ACHN (cell line): ENCODE data around the gene HOXD9.
A peak's percentile ranks its signal among the peaks of the same experiment; 100 is the strongest.

Experiments used
- DNase-seq: peaks from one replicate; pipeline ENCODE4 v3.0.0-alpha.2; 2015
- in situ Hi-C: cut with HindIII; loops from 2 replicates; pipeline ENCODE4 v1.10.0; 2017; ENCODE audit warnings: low sequenced_read_pairs, low pct_ligation_motif_present, low pct_unique_long_range_greater_than_20kb

The HOXD9 gene

GRCh38 chr2:176156807-176157498 lies 34.4 kb downstream of the HOXD9 start, which contains the start of gene HOXD3:
Gene HOXD3 (plus strand): TSS chr2:176157307. CDS start chr2:176169115, 11,808 bp downstream.
- DNase-seq: no peak
- in situ Hi-C loops: no loop called here

DNA sequence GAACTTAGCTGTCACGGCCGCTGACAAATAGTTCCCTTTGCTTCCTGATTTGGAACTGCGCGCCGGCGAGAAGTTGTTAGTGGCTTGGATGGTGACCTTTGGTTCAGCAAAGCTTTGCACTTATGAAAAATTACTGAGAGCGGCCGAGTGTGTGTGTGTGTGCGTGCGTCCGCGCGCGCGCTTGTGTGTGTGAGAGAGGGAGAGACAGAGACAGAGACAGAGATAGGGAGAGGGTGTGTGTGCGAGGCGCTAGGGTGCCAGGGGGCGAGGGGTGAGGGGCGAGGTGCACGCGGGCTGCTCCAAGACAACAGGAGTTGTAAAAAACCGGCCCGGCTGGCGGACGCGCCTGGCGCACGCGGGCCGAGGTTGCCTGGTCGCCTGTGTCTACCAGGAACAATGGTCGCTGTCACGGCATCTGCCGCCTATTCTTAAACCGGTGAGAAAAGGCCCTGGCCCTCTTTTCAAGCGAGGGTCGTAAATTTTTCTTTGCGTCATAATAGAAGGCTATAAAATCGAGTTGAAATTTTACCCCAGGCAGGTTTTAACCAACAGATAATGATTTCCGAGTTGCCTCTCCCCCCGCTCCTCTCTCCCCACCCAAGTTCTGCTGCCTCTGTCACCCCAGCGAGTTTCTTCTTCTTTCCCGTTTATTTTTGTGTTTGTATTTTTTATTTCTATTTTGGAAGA lies 35.1 kb downstream of the HOXD9 start:
- peak; percentile 45 for DNase-seq
- in situ Hi-C loops: no loop called here

DNA sequence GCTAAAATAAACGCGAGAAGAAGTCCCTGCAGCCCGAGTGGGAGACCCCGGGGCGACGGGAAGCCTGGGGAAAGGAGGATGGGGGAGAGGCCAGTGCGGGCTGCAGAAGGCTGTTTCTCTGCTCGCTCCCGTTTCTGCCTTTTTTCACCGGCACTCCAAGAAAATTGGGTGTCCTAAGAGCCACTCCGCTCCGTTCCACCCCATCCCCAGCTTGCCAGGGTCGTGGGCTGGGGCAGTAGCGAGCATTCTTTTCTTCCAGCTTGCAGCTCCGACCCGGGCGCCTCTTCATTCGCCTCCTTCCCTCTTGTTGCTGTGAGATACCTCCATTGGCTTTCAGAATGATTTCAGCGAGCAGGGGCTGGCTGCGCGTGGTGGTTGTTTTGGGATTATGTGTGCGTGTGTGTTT lies 35.7 kb downstream of the HOXD9 start:
- DNase-seq: no peak
- in situ Hi-C loops: no loop called here

- DNase-seq: no peak
- in situ Hi-C loops: no loop called here
Observed at GRCh38 chr2:176158855-176159662, 36.5 kb downstream of the HOXD9 start.

DNA sequence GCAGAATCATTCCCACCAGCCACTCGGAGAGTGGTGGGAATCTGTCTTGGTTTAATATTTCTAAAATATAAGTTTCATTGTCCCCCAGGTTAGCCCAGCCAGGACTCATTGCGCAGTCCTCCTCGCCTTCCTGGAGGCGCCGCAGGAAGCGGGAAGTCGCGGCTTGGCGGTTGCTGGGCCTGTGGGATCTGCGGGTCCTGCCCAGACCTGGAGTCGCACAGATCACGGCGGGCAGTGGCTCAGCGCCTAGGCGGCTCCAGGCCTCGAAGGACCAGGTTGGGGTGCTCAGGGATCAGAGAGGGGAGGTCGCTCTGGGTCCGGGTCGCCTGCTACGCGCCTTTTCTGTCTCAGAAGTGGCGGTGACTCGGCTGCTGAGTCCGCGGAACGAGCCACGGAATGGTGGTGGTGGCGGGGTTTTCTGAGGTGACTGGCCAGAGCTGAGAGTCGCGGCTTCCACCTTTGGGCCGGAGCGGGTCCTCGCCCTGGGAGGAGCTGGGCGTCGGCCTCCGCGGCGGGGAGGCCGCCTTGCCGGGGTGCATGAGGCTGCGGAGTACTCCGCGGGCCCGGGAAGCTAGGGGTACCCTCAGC lies 37.2 kb downstream of the HOXD9 start:
- in situ Hi-C loops: no loop called here
- DNase-seq: no peak

- in situ Hi-C loops: no loop called here
Observed at GRCh38 chr2:176160251-176160985, 37.9 kb downstream of the HOXD9 start.

GRCh38 chr2:176160986-176161824 lies 38.7 kb downstream of the HOXD9 start:
- DNase-seq: no peak
- in situ Hi-C loops: no loop called here

More at GRCh38 chr2:176160251-176160985, 37.9 kb downstream of the HOXD9 start:
- no peak for DNase-seq

- DNase-seq: no peak
- in situ Hi-C loops: no loop called here
Observed at GRCh38 chr2:176161825-176162626, 39.5 kb downstream of the HOXD9 start.

GRCh38 chr2:176162911-176163671 lies 40.6 kb downstream of the HOXD9 start:
- DNase-seq: no peak
- in situ Hi-C loops: no loop called here

GRCh38 chr2:176163672-176164056 lies 41.1 kb downstream of the HOXD9 start:
- in situ Hi-C loops: no loop called here

DNA sequence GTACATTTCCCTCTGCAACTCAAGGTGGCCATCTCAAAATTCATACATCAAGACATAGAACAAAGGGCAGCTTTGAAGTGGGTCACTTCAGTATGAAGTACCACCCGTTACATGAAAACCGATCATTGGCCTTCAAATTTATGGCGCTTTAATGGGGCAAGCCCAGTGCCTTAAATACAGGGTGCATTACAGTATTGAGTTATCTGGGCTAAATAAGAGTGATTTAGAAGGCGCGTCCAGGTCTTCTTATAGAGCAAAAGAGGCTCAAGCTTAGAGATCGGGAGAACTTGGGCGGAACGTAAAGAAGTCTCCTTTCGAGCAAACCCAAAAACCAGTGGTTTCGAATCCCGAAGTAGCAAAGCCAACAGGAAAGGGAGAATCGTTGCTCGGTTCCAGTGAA lies 41.7 kb downstream of the HOXD9 start:
- DNase-seq: no peak
- in situ Hi-C loops: no loop called here

More at GRCh38 chr2:176163672-176164056, 41.1 kb downstream of the HOXD9 start:
- DNase-seq: no peak

DNA sequence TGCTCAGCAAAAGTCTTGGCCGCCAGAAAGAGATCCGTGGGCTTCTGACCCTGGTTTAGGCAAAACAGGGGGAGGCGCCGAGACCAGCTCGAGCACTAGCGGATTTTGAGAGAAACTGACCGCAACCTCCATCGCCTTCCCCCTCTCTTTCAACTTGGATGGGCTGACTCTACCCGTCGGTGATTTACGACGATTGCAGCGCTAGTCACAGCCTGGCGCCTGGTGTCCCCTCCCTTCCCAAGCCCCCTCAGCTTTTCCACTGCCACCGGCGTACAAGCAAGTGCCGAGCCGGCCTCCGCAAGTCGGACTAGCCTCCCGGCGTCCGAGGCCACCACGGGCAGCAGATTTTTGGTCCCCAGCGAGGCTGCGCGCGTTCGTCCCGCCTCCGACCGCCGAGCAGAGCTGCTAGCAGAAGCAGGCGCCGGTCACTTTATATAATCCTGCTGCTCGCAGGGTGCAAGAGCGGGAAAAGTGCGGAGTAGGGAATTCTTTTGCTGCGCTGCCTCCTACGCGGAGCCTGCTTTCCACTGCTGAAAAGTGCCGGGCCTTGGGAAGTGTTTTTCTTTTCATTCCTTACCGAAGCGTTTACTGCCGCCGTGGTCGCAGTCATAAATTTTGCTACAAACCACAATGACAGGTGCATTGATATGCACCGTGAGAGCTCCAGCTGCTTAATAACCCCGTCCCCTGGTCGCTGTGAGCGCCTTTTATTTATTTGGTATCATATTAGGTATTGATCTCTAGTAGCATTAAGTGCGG lies 42.3 kb downstream of the HOXD9 start:
- in situ Hi-C loops: no loop called here
- no peak for DNase-seq

DNA sequence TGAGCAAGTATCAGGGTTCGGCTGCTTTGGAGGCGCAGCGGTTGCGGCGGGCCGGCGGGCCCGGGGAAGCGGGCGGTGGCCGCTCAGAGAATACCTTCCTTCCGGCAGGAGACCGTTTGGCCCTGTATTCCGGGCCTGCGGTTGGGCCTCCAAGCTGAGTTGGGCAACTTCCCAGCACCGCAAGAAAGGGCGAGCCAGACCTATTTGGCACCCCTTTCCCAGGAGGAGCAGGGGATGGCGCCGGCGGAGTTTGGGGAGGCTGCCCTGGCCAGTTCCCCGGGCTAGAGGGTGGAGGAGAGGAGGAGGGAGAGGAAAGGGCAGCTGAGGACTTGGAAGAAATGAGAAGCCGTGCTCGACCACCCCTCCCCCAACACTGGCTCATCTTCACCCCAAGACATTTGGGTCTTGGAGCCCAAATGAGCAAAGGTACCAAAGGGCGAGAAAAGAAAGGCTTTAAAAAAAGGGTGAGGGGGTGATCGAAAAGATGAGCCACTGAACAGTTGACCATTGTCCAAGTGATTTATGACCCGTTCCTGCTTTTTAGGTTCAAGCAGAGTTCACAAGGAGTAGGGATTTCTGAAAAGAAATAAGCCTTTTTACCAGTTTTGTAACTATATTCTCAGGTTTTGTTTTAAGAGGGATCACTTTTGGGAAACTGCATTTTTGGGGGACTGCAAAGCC lies 43.0 kb downstream of the HOXD9 start:
- no peak for DNase-seq
- in situ Hi-C loops: no loop called here

DNA sequence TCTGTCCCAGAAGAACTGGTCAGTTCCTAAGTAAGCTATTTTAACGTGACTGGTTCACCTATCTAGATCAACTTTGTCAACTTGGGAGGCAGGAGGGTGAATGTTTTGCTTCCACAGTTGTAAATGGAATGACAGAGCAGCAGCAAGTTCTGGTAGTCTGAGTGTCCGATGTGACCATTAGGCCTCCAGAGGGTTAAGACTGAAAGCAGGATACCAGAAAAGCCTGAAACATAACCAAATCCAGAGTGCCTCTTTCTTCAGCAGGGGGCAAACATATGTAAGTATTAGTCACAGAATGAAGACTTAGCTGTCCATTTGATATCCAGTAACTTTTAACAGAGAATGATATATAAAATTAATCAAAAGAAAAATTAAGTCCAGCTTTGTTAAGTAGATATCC lies 43.8 kb downstream of the HOXD9 start:
- in situ Hi-C loops: no loop called here
- DNase-seq: no peak

DNA sequence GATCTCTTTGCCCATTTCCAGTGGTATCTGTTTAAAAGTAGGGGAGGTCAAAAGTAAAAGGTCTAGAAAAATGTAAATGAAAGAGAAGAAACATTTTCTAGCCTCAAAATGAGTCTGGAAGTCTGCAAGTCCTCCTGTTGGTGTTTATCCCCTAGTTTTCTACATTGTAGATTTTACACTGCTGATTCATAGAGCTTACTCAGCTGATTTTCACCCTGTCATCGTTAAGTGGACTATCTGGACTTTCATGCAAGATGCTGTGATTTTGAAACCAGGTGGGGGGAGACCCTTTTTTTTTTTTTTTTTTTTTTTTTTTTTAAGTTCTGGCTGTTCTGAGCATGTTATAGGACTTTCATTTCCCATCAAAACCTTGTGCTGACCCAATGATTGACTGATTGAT lies 44.9 kb downstream of the HOXD9 start:
- no peak for DNase-seq
- in situ Hi-C loops: no loop called here
